Lung (tissue), 12 donors: ENCODE results near the gene FLT3LG. TPM values are rescaled to one million over a fixed set of nuclear protein-coding genes. Genes with fewer than 3 reads are reported as not detected.
A peak's percentile ranks its signal among the peaks of the same experiment; 100 is the strongest.

Experiments used
- ATAC-seq: fragments of 200-7000 bp; cut with Tn5 transposase; one replicate; pipeline ENCODE4 v1.9.1; 2020; ENCODE audit warnings: moderate number of reproducible peaks; ENCODE audit not compliant: insufficient read depth, low FRiP score
- DNase-seq, 3 donors: peaks; one replicate each; pipeline ENCODE4 v3.0.0-alpha.2; 2013 to 2017
- H3K27ac ChIP-seq, 2 donors: one replicate each; pipeline ENCODE4 v1.5.1; 2013; ENCODE audit warnings: mild to moderate bottlenecking in 2 of 2, moderate library complexity in 2 of 2, control low read depth in 1 of 2, inconsistent platforms in 1 of 2, low read depth in 1 of 2, low read length in 1 of 2
- H3K27me3 ChIP-seq, 3 donors: one replicate each; pipeline ENCODE4 v1.5.1; 2013; ENCODE audit warnings: low read length in 2 of 3; ENCODE audit not compliant: control insufficient read depth in 3 of 3, insufficient read depth in 3 of 3
- H3K36me3 ChIP-seq, 4 donors: one replicate each; pipeline ENCODE4 v1.5.1; 2013; ENCODE audit warnings: low read length in 4 of 4, mild to moderate bottlenecking in 1 of 4, moderate library complexity in 1 of 4; ENCODE audit not compliant: control insufficient read depth in 4 of 4, insufficient read depth in 4 of 4
- H3K4me1 ChIP-seq, 5 donors: one replicate each; pipeline ENCODE4 v1.5.1; 2013; ENCODE audit warnings: low read length in 5 of 5, mild to moderate bottlenecking in 2 of 5, moderate library complexity in 1 of 5; ENCODE audit not compliant: control insufficient read depth in 5 of 5, insufficient read depth in 5 of 5
- H3K4me3 ChIP-seq: one replicate; pipeline ENCODE4 v1.5.1; 2013; ENCODE audit warnings: mild to moderate bottlenecking, control low read depth, moderate library complexity
- H3K9ac ChIP-seq, 2 donors: one replicate each; pipeline ENCODE4 v1.5.1; 2013; ENCODE audit warnings: low read length in 2 of 2, control low read depth in 1 of 2; ENCODE audit not compliant: insufficient read depth in 1 of 2
- H3K9me3 ChIP-seq, 4 donors: one replicate each; pipeline ENCODE4 v1.5.1; 2013; ENCODE audit warnings: low read length in 3 of 4, mild to moderate bottlenecking in 1 of 4, moderate library complexity in 1 of 4; ENCODE audit not compliant: control insufficient read depth in 4 of 4, insufficient read depth in 3 of 4
- CTCF ChIP-seq: IDR thresholded peaks from 2 replicates; pipeline ENCODE4 v1.5.1; 2012; ENCODE audit warnings: mild to moderate bottlenecking; ENCODE audit errors: control extremely low read depth, extremely low read depth
- WGBS, 2 donors: extraction: QIAGEN DNeasy Blood & Tissue Kit; methylation state at CpG; one replicate each; pipeline ENCODE4 v1.1.7; 2013; 5-methylcytosine and 5-hydroxymethylcytosine counted together
- polyA plus RNA-seq, 2 donors: library from polyadenylated mRNA; stranded (reverse); fragments of 200-250 nt; gene quantifications; one replicate each; pipeline ENCODE4 v1.2.1, GENCODE V29; 2013
- total RNA-seq, 2 donors: library from RNA; depleted of rRNA in 1 of 2; stranded (reverse); fragments of >200 nt in 1 of 2; gene quantifications; one replicate each; pipeline ENCODE4 v1.2.1, GENCODE V29; 2014 to 2021
- donor health status: control.
- donor health status: control.
- donor health status: Bipolar disorder and iron deficiency.
- donor health status: healthy.
- donor health status: DM: yes; HTN: yes; CAD: no.

FLT3LG gene
- total and polyA plus RNA-seq, 4 donors: 2.9 to 15.0 (median 9.2) TPM

DNA sequence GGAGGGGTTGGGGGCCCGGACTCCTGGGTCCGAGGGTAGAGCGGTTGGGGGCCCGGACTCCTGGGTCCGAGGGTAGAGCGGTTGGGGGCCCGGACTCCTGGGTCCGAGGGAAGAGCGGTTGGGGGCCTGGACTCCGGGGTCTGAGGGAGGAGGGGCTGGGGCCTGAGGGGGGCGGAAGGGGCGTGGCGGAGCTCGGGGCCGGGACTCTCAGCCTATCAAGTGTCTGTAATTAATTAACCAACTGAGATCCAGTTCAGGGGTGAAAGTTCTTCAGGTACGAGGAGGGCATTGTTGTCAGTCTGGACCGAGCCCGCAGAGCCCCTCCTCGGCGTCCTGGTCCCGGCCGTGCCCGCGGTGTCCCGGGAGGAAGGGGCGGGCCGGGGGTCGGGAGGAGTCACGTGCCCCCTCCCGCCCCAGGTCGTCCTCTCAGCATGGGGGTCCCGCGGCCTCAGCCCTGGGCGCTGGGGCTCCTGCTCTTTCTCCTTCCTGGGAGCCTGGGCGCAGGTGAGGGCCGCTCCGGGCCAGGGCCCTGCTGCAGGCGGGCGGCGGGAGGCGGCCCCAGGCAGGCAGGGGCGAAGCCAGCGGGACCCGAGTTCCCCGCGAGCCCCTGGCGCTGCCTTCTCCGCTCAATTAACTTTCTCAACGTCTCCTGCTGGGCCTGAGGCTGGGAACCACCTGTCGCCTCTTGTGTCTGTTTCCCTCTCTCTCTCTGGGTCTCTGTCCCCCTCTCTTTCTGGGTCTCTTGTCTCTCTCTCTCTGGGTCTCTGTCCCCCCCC lies 39.1 kb downstream of the FLT3LG start:
- Histone ChIP-seq H3K9me3 (no peaks in the 10 kb centered on the region), H3K9ac (peak overlapping the region in 1 of 2 donors; percentile 55), H3K27me3 (no peaks in the 10 kb centered on the region), H3K27ac (peak overlapping the region; percentile 47 to 96), H3K4me3 (peak overlapping the region; percentile 52), H3K36me3 (peaks cover 0 to 6% (median 4%) of the 10 kb centered on the region in 4 donors), H3K4me1 (peaks cover 0 to 21% (median 12%) of the 10 kb centered on the region in 5 donors)
- no peak for TF ChIP-seq CTCF
- 1% methylated on average over 28 to 50 of the region's 50 CpGs for WGBS, 2 donors
- ATAC-seq (peak; percentile 23), DNase-seq (peak; percentile 78 to 84 (median 78))

GRCh38 chr19:49513746-49514118 lies 39.7 kb downstream of the FLT3LG start:
- WGBS, 2 donors: 48 to 61% methylated on average over 12 of the region's 12 CpGs
- peaks cover 0 to 21% (median 12%) of the 10 kb centered on the region in 5 donors for H3K4me1 ChIP-seq

DNA sequence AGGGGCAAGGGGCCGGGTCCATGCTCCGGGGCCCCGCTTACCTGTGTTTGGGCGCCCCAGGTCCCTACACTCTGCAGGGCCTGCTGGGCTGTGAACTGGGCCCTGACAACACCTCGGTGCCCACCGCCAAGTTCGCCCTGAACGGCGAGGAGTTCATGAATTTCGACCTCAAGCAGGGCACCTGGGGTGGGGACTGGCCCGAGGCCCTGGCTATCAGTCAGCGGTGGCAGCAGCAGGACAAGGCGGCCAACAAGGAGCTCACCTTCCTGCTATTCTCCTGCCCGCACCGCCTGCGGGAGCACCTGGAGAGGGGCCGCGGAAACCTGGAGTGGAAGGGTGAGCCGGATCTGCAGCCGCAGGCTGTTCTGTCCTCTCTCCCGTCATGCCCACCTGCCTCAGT lies 40.1 kb downstream of the FLT3LG start:
- Histone ChIP-seq H3K36me3 (peaks cover 0 to 6% (median 4%) of the 10 kb centered on the region in 4 donors), H3K4me1 (peaks cover 0 to 21% (median 12%) of the 10 kb centered on the region in 5 donors), H3K9ac (no peak overlapping the region), H3K27ac (peak overlapping the region in 1 of 2 donors; percentile 76), H3K9me3 (no peaks in the 10 kb centered on the region), H3K27me3 (no peaks in the 10 kb centered on the region), H3K4me3 (no peak overlapping the region)
- TF ChIP-seq CTCF: no peak
- WGBS, 2 donors: 69 to 87% methylated on average over 21 of the region's 21 CpGs
- ATAC-seq (no peak), DNase-seq (no peak)

More at GRCh38 chr19:49513746-49514118, 39.7 kb downstream of the FLT3LG start:
- no peak overlapping the region for H3K9ac ChIP-seq
- ATAC-seq (no peak), DNase-seq (no peak)
- peak overlapping the region in 1 of 2 donors; percentile 76 for H3K27ac ChIP-seq
- no peak overlapping the region for H3K4me3 ChIP-seq
- no peaks in the 10 kb centered on the region for H3K27me3 ChIP-seq
- TF ChIP-seq CTCF: no peak
- peaks cover 0 to 6% (median 4%) of the 10 kb centered on the region in 4 donors for H3K36me3 ChIP-seq
- no peaks in the 10 kb centered on the region for H3K9me3 ChIP-seq
